Activated CD4-positive, alpha-beta T cell treated with anti-CD3 and anti-CD28 coated beads, Interleukin-2, amount 10 ng/mL, durations not matched to agents 7 days and 5 days (primary cell): ENCODE results near the gene MAP1LC3B2. TPM values are rescaled to one million over a fixed set of nuclear protein-coding genes. Genes with fewer than 3 reads are reported as not detected.

Experiments used
- CTCF ChIA-PET: fragments of 350-600 bp; sonication (Branson Sonifier 250); formaldehyde crosslinking; loops from one replicate; lab custom pipeline; 2021; ENCODE audit warnings: antibody characterized with exemption; lab: Charles Lee
- POLR2A ChIA-PET: fragments of 350-600 bp; sonication (Branson Sonifier 250); formaldehyde crosslinking; loops from one replicate; lab custom pipeline; 2021; ENCODE audit warnings: antibody characterized with exemption; lab: Charles Lee
- DNase-seq: peaks from one replicate; pipeline ENCODE4 v3.0.0-alpha.2; 2020
- H3K27ac Mint-ChIP-seq: one replicate; pipeline ENCODE4 v1.8.0; 2021; ENCODE audit warnings: mild to moderate bottlenecking, moderate library complexity, mixed read lengths
- H3K27me3 Mint-ChIP-seq: one replicate; pipeline ENCODE4 v1.8.0; 2021; ENCODE audit warnings: mixed read lengths
- H3K36me3 Mint-ChIP-seq: one replicate; pipeline ENCODE4 v1.8.0; 2021; ENCODE audit warnings: low read depth, mixed read lengths
- H3K4me1 Mint-ChIP-seq: one replicate; pipeline ENCODE4 v1.8.0; 2021; ENCODE audit warnings: mixed read lengths
- H3K4me3 Mint-ChIP-seq: one replicate; pipeline ENCODE4 v1.8.0; 2021; ENCODE audit warnings: mild to moderate bottlenecking, moderate library complexity, mixed read lengths
- H3K9me3 Mint-ChIP-seq: one replicate; pipeline ENCODE4 v1.8.0; 2021; ENCODE audit warnings: mixed read lengths
- total RNA-seq, 2 experiments: library from RNA; stranded (reverse); gene quantifications; one replicate each; pipeline ENCODE4 v1.2.3, GENCODE V29; 2021

Gene MAP1LC3B2
- total RNA-seq, 2 experiments from 2014 or later: 1.0 to 1.5 TPM

GRCh38 chr12:116604178-116604895, 45.2 kb downstream of the MAP1LC3B2 start:
- POLR2A ChIA-PET: no interaction called here

DNA sequence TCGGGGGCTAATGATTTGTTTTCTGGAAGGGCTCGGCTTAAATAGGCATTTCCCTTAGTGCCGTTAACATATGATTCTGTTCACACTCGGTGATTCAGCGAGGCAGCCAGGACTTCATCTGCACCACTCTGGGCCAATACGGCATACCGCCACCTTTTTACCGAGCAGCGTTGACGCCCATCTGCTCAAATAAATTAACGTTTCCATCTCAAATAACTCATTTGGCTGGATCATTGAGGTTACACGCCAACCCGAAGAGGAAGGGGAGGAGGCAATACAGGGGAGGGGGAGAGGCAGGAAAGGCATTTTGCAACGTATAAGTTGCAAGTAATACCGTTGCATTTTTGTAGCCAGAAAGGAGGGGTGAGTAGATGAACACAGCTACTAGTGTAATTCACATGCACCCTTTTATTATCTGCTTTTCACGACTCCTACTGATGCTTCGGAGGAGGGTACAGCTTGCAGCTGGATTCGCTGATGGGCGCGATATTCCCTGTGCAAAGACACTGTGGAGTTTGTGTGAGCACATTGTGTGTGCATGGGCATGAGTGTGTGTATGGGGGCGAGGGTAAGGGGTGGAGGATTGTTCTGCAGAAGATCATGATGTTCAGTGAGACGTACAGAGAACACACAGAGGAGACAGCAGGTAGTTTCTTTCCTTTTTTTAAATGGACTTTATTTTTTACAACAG, 45.9 kb downstream of the MAP1LC3B2 start:
- POLR2A ChIA-PET: no interaction called here
- Mint-ChIP-seq H3K36me3 (no peaks in the 10 kb centered on the region), H3K9me3 (no peaks in the 10 kb centered on the region), H3K4me1 (peaks cover 22% of the 10 kb centered on the region), H3K27me3 (peaks cover 9% of the 10 kb centered on the region), H3K27ac (no peak overlapping the region), H3K4me3 (no peak overlapping the region)
- CTCF ChIA-PET: no interaction called here
- no peak for DNase-seq

More at GRCh38 chr12:116604178-116604895, 45.2 kb downstream of the MAP1LC3B2 start:
- Mint-ChIP-seq H3K27me3 (peaks cover 9% of the 10 kb centered on the region), H3K4me3 (no peak overlapping the region), H3K36me3 (no peaks in the 10 kb centered on the region), H3K4me1 (peaks cover 29% of the 10 kb centered on the region), H3K9me3 (no peaks in the 10 kb centered on the region), H3K27ac (no peak overlapping the region)
- CTCF ChIA-PET: no interaction called here
- no peak for DNase-seq

DNA sequence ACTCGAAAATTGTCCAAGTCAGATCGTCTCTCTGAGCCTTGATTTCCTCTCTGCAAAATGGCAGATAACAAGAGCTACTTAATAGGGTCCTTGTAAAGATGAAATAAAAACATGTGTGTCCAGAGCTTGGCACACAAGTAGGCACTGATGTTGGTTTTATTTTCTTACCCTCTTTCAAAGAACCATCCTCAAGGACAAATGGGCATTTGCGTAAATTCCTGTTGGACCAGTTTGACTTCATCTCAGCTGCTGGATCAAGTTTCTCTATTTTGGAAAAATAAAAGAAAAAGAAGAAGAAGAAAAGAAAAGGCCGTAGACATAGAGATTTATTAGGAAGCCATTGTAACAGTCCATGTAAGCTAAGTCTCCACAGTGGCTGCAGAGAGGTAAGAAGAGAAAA, 47.2 kb downstream of the MAP1LC3B2 start:
- Mint-ChIP-seq H3K27ac (no peak overlapping the region), H3K4me1 (peaks cover 20% of the 10 kb centered on the region), H3K27me3 (peaks cover 9% of the 10 kb centered on the region)

DNA sequence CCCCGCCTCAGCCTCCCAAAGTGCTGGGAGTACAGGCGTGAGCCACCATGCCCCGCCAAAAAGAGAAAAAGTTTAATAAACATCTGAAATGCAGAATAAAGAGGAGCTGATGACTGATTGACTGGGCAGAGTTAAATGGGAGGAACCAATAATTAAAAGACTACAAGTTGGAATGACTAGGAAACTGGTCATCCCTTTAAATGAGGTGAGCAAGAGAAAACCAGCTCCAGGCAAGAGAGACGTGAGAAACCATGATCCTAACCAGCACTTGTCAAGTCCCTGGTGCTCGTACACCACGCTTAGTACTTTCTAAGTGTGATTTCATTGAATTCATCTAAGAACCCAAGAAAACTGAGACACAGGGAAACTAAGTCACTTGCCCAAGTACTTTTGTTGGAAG, 47.9 kb downstream of the MAP1LC3B2 start:
- CTCF ChIA-PET: interaction anchor here (1.0 kb wide), 1 partner anchor 12 kb away, joined by 3 read pairs; no protein-coding TSS in a partner anchor
- no peak overlapping the region for H3K4me3 Mint-ChIP-seq
- H3K36me3 Mint-ChIP-seq: no peaks in the 10 kb centered on the region
- peaks cover 18% of the 10 kb centered on the region for H3K4me1 Mint-ChIP-seq
- no peaks in the 10 kb centered on the region for H3K9me3 Mint-ChIP-seq
- DNase-seq: no peak
- H3K27ac Mint-ChIP-seq: no peak overlapping the region
- POLR2A ChIA-PET: no interaction called here
- H3K27me3 Mint-ChIP-seq: peaks cover 9% of the 10 kb centered on the region

More for the DNA sequence above, 47.2 kb downstream of the MAP1LC3B2 start:
- CTCF ChIA-PET: no interaction called here
- POLR2A ChIA-PET: no interaction called here
- DNase-seq: no peak
- Mint-ChIP-seq H3K9me3 (no peaks in the 10 kb centered on the region), H3K36me3 (no peaks in the 10 kb centered on the region), H3K4me3 (no peak overlapping the region)

- Mint-ChIP-seq H3K4me1 (peaks cover 14% of the 10 kb centered on the region), H3K9me3 (no peaks in the 10 kb centered on the region), H3K27me3 (peaks cover 9% of the 10 kb centered on the region), H3K36me3 (no peaks in the 10 kb centered on the region), H3K27ac (no peak overlapping the region), H3K4me3 (no peak overlapping the region)
- POLR2A ChIA-PET: interaction anchor here (1.1 kb wide), 1 partner anchor 333 kb away, joined by 4 read pairs; no protein-coding TSS in a partner anchor
- CTCF ChIA-PET: interaction anchor here (0.5 to 2.6 kb wide), 2 partner anchors 9 to 116 kb away, joined by 4 to 11 read pairs; no protein-coding TSS in a partner anchor
- peak; percentile 49 for DNase-seq
Observed at GRCh38 chr12:116609319-116610114, 50.3 kb downstream of the MAP1LC3B2 start.

GRCh38 chr12:116610971-116611541, 51.9 kb downstream of the MAP1LC3B2 start:
- Mint-ChIP-seq H3K36me3 (no peaks in the 10 kb centered on the region), H3K4me1 (peaks cover 5% of the 10 kb centered on the region), H3K4me3 (no peak overlapping the region), H3K27ac (no peak overlapping the region), H3K9me3 (no peaks in the 10 kb centered on the region), H3K27me3 (peaks cover 2% of the 10 kb centered on the region)
- DNase-seq: no peak
- POLR2A ChIA-PET: no interaction called here
- CTCF ChIA-PET: interaction anchor here (0.7 to 2.6 kb wide), 4 partner anchors 10 to 329 kb away, joined by 3 to 11 read pairs (median 3); no protein-coding TSS in a partner anchor

DNA sequence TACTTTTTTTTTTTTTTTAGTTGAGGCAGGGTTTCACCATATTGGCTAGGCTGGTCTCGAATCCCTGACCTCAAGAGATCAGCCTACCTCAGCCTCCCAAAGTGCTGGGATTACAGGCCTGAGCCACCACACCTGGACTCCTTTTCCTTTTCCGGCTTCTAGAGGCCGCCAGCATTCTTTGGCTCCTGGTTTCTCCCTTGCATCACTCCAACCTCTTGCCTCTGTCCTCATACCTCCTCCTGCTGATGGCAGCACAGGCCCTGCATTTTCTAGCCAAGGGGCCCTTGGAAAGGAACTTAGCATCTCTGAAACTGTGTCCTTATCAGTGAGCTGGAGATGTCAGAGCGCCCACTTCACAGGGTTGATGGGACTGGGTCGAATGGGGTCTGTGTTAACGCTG, 53.3 kb downstream of the MAP1LC3B2 start:
- Mint-ChIP-seq H3K27ac (no peak overlapping the region), H3K36me3 (no peaks in the 10 kb centered on the region), H3K9me3 (no peaks in the 10 kb centered on the region), H3K4me1 (peaks cover 5% of the 10 kb centered on the region), H3K4me3 (no peak overlapping the region), H3K27me3 (no peaks in the 10 kb centered on the region)
- no peak for DNase-seq
- CTCF ChIA-PET: interaction anchor here (0.6 to 2.6 kb wide), 5 partner anchors 11 to 583 kb away, joined by 3 to 11 read pairs (median 3); no protein-coding TSS in a partner anchor
- POLR2A ChIA-PET: no interaction called here

GRCh38 chr12:116613256-116613655, 54.1 kb downstream of the MAP1LC3B2 start:
- CTCF ChIA-PET: no interaction called here

GRCh38 chr12:116614194-116614915, 55.2 kb downstream of the MAP1LC3B2 start:
- Mint-ChIP-seq H3K4me3 (no peak overlapping the region), H3K27me3 (no peaks in the 10 kb centered on the region), H3K9me3 (peaks cover 9% of the 10 kb centered on the region), H3K27ac (no peak overlapping the region), H3K4me1 (peaks cover 5% of the 10 kb centered on the region), H3K36me3 (no peaks in the 10 kb centered on the region)
- POLR2A ChIA-PET: no interaction called here
- CTCF ChIA-PET: interaction anchor here (0.6 to 1.1 kb wide), 3 partner anchors 14 to 314 kb away, joined by 3 read pairs; no protein-coding TSS in a partner anchor
- DNase-seq: no peak

More at GRCh38 chr12:116613256-116613655, 54.1 kb downstream of the MAP1LC3B2 start:
- no peaks in the 10 kb centered on the region for H3K27me3 Mint-ChIP-seq
- DNase-seq: no peak
- peaks cover 5% of the 10 kb centered on the region for H3K4me1 Mint-ChIP-seq
- H3K4me3 Mint-ChIP-seq: no peak overlapping the region
- no peaks in the 10 kb centered on the region for H3K36me3 Mint-ChIP-seq
- peaks cover 1% of the 10 kb centered on the region for H3K9me3 Mint-ChIP-seq
- POLR2A ChIA-PET: no interaction called here
- H3K27ac Mint-ChIP-seq: no peak overlapping the region

DNA sequence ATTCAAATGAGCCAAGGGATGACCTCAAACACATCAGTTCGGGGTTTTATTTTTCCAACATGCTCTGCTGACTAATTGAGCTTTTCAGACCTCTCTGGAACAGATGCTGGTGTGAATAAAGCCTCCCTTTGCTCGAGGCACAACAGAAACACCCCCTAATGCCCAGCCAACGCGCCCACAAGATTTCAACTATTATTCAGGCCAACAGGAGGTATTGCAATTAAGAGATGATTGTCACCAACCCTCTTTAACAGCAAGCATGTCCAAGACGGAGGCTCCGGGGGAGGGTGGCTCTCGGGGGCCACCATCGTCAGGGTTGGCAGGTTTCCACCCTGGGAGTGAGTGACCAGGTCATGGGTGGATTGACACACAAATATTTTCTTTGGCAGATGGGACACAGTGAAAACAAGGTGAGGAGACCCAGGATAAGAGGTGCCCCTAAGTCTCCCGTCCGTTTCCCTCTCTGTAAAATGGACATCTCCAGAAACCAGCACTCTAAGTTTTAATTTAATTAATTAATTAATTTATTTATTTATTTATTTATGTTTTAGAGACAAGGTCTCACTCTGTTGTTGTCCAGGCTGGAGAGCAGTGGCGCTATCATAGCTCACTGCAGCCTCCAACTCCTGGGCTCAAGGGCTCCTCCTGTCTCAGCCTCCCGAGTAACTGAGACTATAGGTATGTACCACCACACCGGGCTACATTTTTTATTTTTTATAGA, 56.1 kb downstream of the MAP1LC3B2 start:
- Mint-ChIP-seq H3K4me3 (no peak overlapping the region), H3K27ac (no peak overlapping the region), H3K9me3 (peaks cover 9% of the 10 kb centered on the region), H3K36me3 (no peaks in the 10 kb centered on the region), H3K4me1 (peaks cover 5% of the 10 kb centered on the region), H3K27me3 (no peaks in the 10 kb centered on the region)
- ChIA-PET CTCF (interaction anchor here (0.6 to 1.1 kb wide), 2 partner anchors 21 to 315 kb away, joined by 3 read pairs; no protein-coding TSS in a partner anchor), POLR2A (no interaction called here)
- DNase-seq: no peak

DNA sequence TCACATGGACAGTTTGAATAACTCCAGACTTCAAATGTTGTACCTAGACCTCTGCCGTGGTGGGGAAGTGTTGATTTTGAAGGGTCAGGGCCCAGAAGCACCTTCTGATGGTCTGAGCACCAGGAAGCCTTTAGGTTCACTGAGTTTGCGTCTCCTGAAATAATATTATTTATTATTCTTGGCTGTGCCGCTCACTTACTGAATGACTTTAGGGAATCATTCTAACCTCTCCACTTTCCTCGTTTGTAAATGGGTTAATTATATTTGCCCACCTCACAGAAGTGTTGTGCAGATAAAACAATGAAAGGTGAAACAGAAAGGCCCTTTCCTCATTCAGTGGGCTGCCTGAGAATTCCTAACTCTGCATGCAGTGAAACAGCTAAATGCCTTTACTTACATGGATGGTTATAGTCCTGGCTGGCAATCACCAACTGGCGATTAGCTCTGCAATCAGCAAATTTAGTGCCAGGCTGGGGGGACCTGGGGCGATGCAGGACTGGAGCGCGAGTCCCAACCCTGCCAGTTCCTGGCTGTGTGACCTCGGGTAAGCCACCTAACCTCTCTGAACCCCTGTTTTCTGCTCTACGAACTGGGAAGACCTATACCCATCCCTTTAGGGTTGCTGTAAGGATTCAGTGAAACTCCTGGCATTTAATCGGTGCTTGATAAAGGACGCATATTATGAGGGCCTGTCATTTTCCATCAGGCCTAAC, 57.5 kb downstream of the MAP1LC3B2 start:
- Mint-ChIP-seq H3K4me3 (no peak overlapping the region), H3K9me3 (peaks cover 9% of the 10 kb centered on the region), H3K36me3 (no peaks in the 10 kb centered on the region), H3K27ac (no peak overlapping the region), H3K4me1 (no peaks in the 10 kb centered on the region), H3K27me3 (no peaks in the 10 kb centered on the region)
- ChIA-PET CTCF (interaction anchor here (1.0 to 1.1 kb wide), 2 partner anchors 19 to 57 kb away, joined by 3 read pairs; no protein-coding TSS in a partner anchor), POLR2A (no interaction called here)
- no peak for DNase-seq
